HG02759 (cell line): ENCODE results near the gene LMNA.

Source experiments
- ATAC-seq: cut with Tn5 transposase; IDR thresholded peaks from one replicate; pipeline ENCODE4 v1.9.1; 2021; ENCODE audit warnings: mild to moderate bottlenecking, moderate library complexity; ENCODE audit not compliant: unreplicated experiment

Gene LMNA

GRCh38 chr1:156135930-156136871 is 21.7 kb downstream of the LMNA start:
- no peak for ATAC-seq

DNA sequence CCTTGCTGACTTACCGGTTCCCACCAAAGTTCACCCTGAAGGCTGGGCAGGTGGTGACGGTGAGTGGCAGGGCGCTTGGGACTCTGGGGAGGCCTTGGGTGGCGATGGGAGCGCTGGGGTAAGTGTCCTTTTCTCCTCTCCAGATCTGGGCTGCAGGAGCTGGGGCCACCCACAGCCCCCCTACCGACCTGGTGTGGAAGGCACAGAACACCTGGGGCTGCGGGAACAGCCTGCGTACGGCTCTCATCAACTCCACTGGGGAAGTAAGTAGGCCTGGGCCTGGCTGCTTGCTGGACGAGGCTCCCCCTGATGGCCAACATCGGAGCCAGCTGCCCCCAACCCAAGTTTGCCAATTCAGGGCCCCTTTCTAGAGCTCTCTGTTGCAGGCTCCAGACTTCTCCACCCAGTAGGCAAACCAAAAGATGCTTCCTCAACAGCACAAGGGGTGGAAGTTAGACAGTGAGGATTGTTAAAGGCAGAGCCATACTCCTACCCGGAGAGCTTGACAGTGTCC is 22.5 kb downstream of the LMNA start:
- no peak for ATAC-seq

GRCh38 chr1:156138458-156138867 is 24.0 kb downstream of the LMNA start:
- ATAC-seq: no peak

DNA sequence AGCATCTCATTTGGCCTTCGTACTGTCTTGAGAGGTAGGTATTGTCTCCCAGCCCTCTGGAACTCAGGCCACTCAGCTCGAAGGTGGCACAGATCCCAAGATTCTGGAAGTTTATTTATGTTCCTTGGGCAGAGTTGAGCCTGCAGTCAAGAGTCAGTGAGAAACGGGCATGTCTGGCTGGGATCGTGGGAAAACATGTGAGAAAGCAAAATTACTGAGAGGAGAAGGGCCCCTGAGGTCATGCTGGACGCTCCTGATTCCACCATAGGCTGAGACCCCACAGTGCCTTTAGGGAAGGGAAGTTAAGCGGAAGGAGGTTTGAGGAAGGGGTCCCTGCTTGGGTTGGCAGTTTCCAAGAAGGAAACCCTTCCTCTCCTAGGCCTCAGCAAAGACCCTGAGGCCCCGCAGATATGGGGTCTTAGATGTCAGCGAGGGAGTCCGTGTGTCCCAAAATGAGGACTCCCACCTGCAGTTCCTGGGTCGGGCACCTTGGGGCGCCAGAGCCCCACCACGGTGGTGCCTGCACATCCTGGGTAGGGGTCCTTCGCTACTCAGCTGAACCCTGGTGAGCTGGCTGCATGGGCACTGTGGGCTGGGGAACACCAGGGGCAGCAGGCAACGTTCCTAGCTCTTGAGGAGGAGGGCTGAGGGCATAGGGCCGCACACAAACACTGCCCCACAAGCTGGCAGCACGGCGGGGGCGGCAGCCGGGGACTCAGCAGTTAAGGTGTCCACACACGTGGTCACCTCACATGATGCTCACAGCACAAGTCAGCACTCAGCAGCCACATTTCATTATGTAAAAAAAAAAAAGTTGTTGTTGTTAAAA is 26.6 kb downstream of the LMNA start:
- no peak for ATAC-seq

GRCh38 chr1:156143765-156144489 is 29.4 kb downstream of the LMNA start:
- no peak for ATAC-seq

DNA sequence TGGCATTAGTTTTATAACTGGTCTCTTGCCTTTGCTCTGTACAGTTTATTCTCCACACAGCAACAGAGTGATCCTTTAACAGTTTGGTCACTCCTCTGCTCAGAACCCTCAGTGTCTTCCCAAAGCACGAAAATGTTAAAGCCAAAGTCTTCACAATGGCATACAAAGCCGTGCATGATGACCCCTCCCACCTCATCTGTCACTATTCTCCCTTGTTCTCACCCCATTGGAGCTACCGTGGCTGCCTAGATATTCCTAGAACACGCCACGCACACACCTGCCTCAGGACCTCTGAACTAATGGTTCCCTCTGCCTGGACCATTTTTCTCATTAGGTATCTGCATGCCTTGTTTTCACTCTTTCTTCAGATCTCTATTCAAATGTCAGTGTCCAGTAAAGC is 30.2 kb downstream of the LMNA start:
- no peak for ATAC-seq

GRCh38 chr1:156145650-156146019 is 31.1 kb downstream of the LMNA start:
- no peak for ATAC-seq

DNA sequence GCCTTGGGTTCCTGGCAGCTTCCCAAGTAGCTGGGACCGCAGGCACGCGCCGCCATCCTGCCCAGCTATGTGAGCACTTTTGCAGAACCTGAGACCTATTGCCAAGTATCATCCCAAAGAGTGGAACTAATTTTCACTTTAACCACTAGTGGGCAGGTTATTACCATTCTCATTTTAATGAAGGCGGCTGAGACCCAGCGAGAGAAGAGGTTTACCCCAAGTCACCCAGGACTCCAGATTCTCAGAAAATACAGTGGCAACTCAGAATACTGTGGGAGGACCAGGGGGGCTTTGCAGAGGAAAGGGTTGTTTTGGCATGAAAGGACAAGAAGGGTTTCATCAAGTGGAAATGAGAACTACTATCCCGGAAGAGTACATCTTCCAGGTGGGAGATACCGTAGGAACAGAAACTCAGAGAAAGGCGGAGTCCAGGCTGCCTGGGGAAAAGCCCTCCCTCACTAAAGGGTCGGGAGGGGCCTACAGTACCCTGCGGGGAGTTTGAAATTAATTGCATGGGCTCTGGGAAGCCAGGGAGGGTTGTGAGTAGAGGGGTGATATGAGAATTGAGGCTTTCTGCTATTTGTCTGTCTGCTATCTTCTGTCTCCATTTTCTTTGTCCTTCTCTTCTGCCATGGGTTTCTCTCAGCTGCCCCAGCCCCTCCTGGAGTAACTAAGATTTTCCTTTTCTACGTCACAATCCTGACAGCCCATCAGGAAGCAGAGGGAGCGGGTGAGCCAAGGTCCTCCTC is 31.7 kb downstream of the LMNA start:
- ATAC-seq: no peak

GRCh38 chr1:156146769-156147405 is 32.4 kb downstream of the LMNA start:
- ATAC-seq: no peak

GRCh38 chr1:156148216-156148615 is 33.7 kb downstream of the LMNA start:
- ATAC-seq: no peak

DNA sequence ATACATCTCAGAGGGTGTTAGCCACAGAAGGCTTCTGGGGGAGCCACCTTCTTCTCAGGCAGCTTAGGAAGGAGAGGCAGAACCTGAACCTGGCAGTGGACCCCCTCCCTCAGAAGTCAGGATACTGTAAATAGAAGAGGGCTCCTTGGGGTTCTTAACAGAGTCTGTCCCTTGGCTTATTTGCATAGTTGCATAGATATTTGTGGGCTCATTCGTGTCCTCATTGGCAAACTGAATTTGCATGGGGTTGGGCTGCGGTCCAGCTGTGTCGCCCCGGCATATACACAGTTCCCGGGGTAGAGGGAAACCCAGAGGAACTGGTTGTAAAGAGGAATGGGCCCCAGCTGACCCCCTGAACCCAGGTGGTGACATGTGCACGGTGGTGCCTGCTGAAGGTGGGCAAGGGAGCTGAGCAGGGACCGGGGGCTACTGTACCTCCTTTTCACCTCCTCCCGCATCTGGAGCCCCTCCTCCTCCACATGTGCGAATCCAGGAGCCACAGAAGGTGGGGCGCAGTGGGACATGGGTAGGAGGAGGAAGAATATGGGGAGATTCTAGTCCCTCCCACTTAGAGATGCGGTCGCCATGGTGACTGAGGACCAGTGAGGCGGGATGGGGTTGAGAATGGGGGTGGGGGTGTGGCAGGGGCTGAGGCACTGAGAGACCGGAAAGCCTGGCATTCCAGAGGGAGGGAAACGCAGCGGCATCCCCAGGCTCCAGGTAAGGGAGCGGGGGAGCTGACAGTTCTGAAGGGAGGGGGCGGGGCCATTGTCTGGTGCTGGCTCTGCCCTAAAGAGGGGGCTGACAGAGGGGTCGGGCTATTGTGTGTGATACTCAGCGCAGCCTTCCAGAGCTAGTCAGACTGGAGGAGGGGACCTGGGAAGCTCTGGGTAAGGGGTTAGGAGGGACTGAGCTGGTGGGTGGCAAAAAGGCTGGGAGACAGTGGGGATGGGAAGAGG is 35.1 kb downstream of the LMNA start:
- ATAC-seq: peak; percentile 54

GRCh38 chr1:156150333-156151011 is 36.0 kb downstream of the LMNA start:
- ATAC-seq: no peak

DNA sequence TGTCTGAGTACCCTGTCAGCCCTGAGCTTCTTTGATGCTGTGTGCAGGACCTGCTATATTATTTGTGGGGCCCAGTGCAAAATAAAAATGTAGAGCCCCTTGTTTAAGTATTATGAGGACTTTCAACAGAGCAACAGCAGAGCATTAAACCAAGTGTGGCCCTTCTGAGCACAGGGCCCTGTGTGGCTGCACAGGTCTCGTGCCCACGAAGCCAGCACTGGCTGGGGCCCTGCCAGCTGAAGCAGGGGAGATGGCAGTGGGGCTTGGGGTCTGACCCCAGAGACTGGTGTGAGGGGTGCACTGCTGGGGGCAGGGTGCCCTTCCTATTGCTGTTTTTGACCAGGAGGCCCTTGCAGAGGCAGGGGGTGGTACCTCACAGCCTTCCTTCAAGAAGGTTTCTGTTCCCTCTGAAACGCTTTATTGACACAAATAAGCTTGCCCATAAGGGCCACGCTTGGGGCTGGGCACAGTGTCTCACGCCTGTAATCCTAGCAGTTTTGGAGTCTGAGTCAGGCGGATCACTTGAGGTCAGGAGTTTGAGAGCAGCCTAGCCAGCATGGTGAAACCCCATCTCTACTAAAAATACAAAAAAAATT is 36.7 kb downstream of the LMNA start:
- ATAC-seq: no peak

DNA sequence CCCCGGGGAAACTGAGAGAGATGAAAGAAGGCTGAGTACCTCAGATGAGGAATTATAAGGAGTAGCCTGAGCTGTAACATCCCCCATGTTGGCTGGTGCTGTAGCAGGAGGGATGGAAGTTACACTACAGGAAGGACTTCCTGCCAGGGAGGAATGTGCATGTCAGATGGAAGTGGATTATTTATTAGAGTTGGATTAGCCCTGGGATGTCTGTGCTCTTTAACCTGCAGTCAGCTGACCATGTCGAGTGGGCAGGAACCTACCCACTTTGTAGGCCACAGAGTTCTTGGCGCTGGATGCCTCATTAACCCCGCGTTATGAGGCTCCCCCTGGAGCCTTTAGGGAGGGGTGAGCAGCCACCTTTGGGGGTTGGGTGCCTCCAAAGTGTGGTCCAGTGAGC is 38.1 kb downstream of the LMNA start:
- no peak for ATAC-seq

DNA sequence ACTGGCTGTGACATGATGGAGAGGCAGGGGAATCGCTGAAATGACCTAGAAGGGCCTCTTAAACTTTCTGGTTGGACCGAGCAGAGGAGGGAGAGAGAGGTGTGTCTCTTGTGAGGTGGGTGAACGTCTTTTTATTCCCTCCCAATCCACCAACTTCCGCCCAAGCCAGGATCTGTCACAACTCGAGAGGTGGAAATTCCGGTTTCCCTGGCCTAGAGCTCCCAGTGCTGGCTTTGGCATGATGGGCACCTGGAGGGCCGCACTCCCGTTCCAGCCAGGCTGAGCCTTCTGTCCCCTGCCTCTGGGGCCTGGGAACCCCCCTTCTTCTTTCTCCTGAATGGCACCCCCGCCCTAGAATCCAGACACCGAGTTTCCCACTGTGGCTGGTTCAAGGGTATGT is 38.9 kb downstream of the LMNA start, which contains the start of gene SEMA4A:
SEMA4A (plus strand) TSS at position 224 of the 400 bp plus-strand sequence. CDS start 994 bp downstream, outside the sequence.
- no peak for ATAC-seq

GRCh38 chr1:156154317-156154749 is 39.8 kb downstream of the LMNA start:
- ATAC-seq: peak; percentile 66

GRCh38 chr1:156155756-156156510 is 41.4 kb downstream of the LMNA start:
- no peak for ATAC-seq
